Activated T-helper 2 cell treated with anti-CD3 and anti-CD28 coated beads, Interferon-gamma antibody, Interleukin-2, Interleukin-4, amounts not matched to agents 10 μg/mL and 5 μg/mL and 100 μg/mL, durations not matched to agents 14 hours and 24 hours and 36 hours (primary cell): ENCODE results near the gene CAVIN4. TPM values are rescaled to one million over a fixed set of nuclear protein-coding genes. Genes with fewer than 3 reads are reported as not detected.

ENCODE experiments used
- DNase-seq: peaks from one replicate; pipeline ENCODE4 v3.0.0; 2021; ENCODE audit warnings: low spot score
- H3K27ac Mint-ChIP-seq: one replicate; pipeline ENCODE4 v1.8.0; 2021; ENCODE audit warnings: mixed read lengths
- H3K27me3 Mint-ChIP-seq: one replicate; pipeline ENCODE4 v1.8.0; 2021; ENCODE audit warnings: low read depth, mixed read lengths
- H3K36me3 Mint-ChIP-seq: one replicate; pipeline ENCODE4 v1.8.0; 2021; ENCODE audit warnings: low read depth, mixed read lengths
- H3K4me1 Mint-ChIP-seq: one replicate; pipeline ENCODE4 v1.8.0; 2021; ENCODE audit warnings: low read depth, mixed read lengths
- H3K4me3 Mint-ChIP-seq: one replicate; pipeline ENCODE4 v1.8.0; 2021; ENCODE audit warnings: low read depth, mild to moderate bottlenecking, moderate library complexity, mixed read lengths
- H3K9me3 Mint-ChIP-seq: one replicate; pipeline ENCODE4 v1.8.0; 2021; ENCODE audit warnings: mixed read lengths
- intact Hi-C: fragments of 100-400 bp; cut with micrococcal nuclease; formaldehyde crosslinking; loops from one replicate; pipeline ENCODE4 v1.15.1; 2023
- total RNA-seq: library from RNA; stranded (reverse); gene quantifications from 2 replicates; pipeline ENCODE4 v1.2.3, GENCODE V29; 2022

The CAVIN4 gene
- total RNA-seq, 1 donor from 2014 or later = 0.23 TPM

DNA sequence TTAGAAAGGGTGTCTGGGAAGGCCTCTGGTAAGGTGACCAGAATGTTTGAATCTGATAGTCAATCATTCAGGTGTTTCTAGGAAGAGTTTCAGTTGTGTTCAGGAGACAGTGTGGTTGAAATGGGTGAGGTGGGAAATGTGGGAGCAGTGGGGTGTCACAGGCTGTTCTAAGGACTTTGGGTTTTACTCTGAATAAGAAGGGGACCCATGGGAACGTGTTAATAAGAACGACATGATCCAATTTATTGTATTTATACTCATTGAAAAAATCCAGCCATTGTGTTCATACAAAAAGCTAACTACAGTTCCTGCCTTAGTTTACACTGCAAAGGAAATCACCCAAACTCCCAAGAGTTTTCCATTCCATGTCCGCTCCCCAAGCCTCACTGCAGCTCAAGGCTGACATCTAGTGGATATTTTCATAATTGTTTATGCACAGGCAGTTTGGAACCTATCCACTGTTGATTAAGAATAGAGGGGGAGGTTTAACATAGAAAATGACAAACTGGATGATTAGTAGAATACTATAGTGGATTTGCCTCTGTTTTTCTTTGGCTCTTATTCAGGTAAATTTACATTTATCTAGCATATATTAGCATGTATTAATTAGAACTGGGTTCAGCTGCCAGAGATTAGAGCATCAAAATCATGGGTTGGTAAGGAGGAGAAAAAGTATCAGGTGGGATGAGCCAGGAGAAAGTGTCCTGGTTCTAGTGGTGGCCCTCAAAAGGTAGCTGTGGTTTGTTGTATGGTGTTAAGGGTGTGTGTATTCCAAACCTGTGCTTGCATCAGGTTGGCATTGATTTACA is 17.7 kb downstream of the CAVIN4 start:
- Mint-ChIP-seq H3K27me3 (peaks cover 18% of the 10 kb centered on the region), H3K4me3 (no peak overlapping the region), H3K4me1 (peaks cover 15% of the 10 kb centered on the region), H3K27ac (no peak overlapping the region), H3K36me3 (no peaks in the 10 kb centered on the region), H3K9me3 (no peaks in the 10 kb centered on the region)
- intact Hi-C loops = loop anchor here (1.0 to 5.0 kb wide), 3 partner anchors 91 to 567 kb away; partner anchors contain the start of gene MSANTD3
- no peak for DNase-seq

DNA sequence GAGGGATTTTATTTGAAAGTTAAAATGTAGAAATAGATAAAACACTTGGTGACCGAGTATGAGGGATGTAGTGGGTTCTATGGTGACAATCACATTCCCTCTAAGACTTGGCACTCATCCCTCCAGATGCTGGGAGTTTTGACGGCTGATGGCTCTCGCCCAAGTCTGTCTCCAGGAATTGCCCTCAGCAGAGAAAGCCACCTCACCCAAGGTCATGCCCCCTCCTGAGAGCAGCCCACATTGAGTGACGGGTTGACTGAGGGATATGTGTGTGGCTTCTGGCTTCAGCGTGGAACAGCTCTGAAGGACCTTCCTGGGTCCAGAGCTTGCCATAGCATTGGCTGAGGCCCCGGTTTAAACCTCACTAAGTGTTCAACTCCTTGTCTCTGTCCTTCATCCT is 19.4 kb downstream of the CAVIN4 start:
- no peak overlapping the region for H3K27ac Mint-ChIP-seq
- intact Hi-C loops = loop anchor here (5.0 kb wide), 1 partner anchor 170 kb away; the partner anchor contains the start of gene MSANTD3
- DNase-seq = no peak
- H3K4me1 Mint-ChIP-seq = peaks cover 17% of the 10 kb centered on the region
- no peaks in the 10 kb centered on the region for H3K36me3 Mint-ChIP-seq
- H3K4me3 Mint-ChIP-seq = no peak overlapping the region
- no peaks in the 10 kb centered on the region for H3K9me3 Mint-ChIP-seq
- peaks cover 18% of the 10 kb centered on the region for H3K27me3 Mint-ChIP-seq

- H3K36me3 Mint-ChIP-seq = no peaks in the 10 kb centered on the region
- no peak overlapping the region for H3K27ac Mint-ChIP-seq
- peak; percentile 69 for DNase-seq
- peaks cover 18% of the 10 kb centered on the region for H3K27me3 Mint-ChIP-seq
- intact Hi-C loops = loop anchor here (1.0 to 5.0 kb wide), 2 partner anchors 171 to 246 kb away; partner anchors contain the start of genes MSANTD3 and TEX10
- H3K4me3 Mint-ChIP-seq = peak overlapping the region; percentile 81
- no peaks in the 10 kb centered on the region for H3K9me3 Mint-ChIP-seq
- H3K4me1 Mint-ChIP-seq = peaks cover 17% of the 10 kb centered on the region
These were observed 20.8 kb downstream of the CAVIN4 start for GRCh38 chr9:100598641-100599145.

DNA sequence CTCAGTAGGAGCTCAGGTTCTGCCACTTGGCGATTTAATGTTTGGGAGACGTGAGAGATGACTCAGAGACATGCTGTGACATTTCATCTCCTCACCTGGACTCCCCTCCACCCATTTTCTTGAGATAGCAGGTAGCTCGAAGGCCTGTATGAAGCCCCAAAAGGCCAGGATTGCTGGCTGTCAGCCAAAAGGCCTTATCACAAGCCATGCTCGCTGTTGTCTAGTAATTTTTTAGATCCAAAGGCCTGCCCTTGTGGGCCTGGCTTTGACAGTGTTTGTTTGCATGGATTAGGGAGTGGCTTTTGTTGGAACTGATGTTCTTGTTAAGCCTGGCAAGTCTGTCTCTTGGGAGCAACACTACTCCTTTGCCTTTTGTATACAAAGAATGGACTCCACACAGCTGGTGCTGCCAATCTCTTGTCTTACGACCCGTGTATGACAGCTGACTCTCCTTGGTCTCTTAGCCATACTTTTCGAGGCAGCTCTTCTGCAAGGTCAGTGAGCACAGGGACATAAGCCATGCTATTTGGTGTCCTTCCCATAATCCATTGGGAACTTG is 22.7 kb downstream of the CAVIN4 start:
- intact Hi-C loops = loop anchor here (5.0 kb wide), 2 partner anchors 712 to 797 kb away; partner anchors contain the start of genes MRPL50 and ZNF189

GRCh38 chr9:100601216-100601615 is 23.3 kb downstream of the CAVIN4 start:
- Mint-ChIP-seq H3K4me3 (peak overlapping the region; percentile 32), H3K36me3 (no peaks in the 10 kb centered on the region), H3K9me3 (no peaks in the 10 kb centered on the region), H3K27me3 (peaks cover 14% of the 10 kb centered on the region), H3K27ac (no peak overlapping the region), H3K4me1 (peaks cover 15% of the 10 kb centered on the region)
- intact Hi-C loops = loop anchor here (5.0 kb wide), 2 partner anchors 711 to 796 kb away; partner anchors contain the start of genes MRPL50 and ZNF189
- peak; percentile 25 for DNase-seq

More for the DNA sequence above, 22.7 kb downstream of the CAVIN4 start:
- Mint-ChIP-seq H3K4me3 (no peak overlapping the region), H3K9me3 (no peaks in the 10 kb centered on the region), H3K27ac (no peak overlapping the region), H3K4me1 (peaks cover 16% of the 10 kb centered on the region), H3K27me3 (peaks cover 18% of the 10 kb centered on the region), H3K36me3 (no peaks in the 10 kb centered on the region)
- DNase-seq = no peak

GRCh38 chr9:100602342-100602801 is 24.5 kb downstream of the CAVIN4 start:
- Mint-ChIP-seq H3K9me3 (no peaks in the 10 kb centered on the region), H3K4me3 (no peak overlapping the region), H3K27me3 (peaks cover 8% of the 10 kb centered on the region), H3K27ac (no peak overlapping the region), H3K36me3 (no peaks in the 10 kb centered on the region), H3K4me1 (peaks cover 15% of the 10 kb centered on the region)
- intact Hi-C loops = loop anchor here (5.0 kb wide), 2 partner anchors 710 to 795 kb away; partner anchors contain the start of genes MRPL50 and ZNF189
- no peak for DNase-seq

GRCh38 chr9:100605405-100605804 is 27.5 kb downstream of the CAVIN4 start:
- Mint-ChIP-seq H3K4me3 (no peak overlapping the region), H3K9me3 (no peaks in the 10 kb centered on the region), H3K4me1 (peaks cover 2% of the 10 kb centered on the region), H3K27me3 (no peaks in the 10 kb centered on the region), H3K27ac (no peak overlapping the region), H3K36me3 (no peaks in the 10 kb centered on the region)
- intact Hi-C loops = no loop called here
- no peak for DNase-seq

DNA sequence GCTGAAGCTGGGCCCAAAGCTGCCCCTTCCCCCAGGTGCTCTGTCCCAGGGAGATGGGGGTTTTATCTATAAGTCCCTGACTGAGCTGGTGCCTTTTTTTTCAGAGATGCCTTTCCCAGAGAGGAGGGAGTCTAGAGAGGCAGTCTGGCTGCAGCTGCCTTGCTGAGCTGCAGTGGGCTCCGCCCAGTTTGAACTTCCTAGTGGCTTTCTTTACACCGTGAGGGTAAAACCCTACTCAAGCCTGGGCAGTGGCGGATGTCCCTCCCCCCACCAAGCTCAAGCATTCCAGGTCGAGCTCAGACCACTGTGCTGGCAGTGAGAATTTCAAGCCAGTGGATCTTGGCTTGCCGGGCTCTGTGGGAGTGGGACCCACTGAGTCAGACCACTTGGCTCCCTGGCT is 41.3 kb downstream of the CAVIN4 start:
- intact Hi-C loops = no loop called here
- peaks cover 18% of the 10 kb centered on the region for H3K9me3 Mint-ChIP-seq
- no peak overlapping the region for H3K4me3 Mint-ChIP-seq
- no peak overlapping the region for H3K27ac Mint-ChIP-seq
- DNase-seq = no peak
- H3K27me3 Mint-ChIP-seq = no peaks in the 10 kb centered on the region
- H3K4me1 Mint-ChIP-seq = no peaks in the 10 kb centered on the region
- no peaks in the 10 kb centered on the region for H3K36me3 Mint-ChIP-seq

DNA sequence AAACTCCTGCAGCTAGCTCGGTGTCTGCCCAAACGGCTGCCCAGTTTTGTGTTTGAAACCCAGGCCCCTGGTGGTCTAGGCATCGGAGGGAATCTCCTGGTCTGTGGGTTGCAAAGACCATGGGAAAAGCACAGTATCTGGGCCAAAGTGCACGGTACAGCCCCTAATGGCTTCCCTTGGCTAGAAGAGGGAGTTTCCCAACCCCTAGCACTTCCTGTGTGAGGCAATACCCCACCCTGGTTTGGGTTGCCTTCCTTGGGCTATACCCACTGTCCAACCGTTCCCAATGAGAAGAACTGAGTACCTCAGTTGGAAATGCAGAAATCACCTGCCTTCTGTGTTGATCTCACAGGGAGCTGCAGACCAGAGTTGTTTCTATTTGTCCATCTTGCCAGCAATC is 41.8 kb downstream of the CAVIN4 start:
- intact Hi-C loops = no loop called here
- Mint-ChIP-seq H3K27ac (no peak overlapping the region), H3K4me1 (no peaks in the 10 kb centered on the region), H3K4me3 (no peak overlapping the region), H3K27me3 (no peaks in the 10 kb centered on the region), H3K36me3 (no peaks in the 10 kb centered on the region), H3K9me3 (peaks cover 18% of the 10 kb centered on the region)
- no peak for DNase-seq

DNA sequence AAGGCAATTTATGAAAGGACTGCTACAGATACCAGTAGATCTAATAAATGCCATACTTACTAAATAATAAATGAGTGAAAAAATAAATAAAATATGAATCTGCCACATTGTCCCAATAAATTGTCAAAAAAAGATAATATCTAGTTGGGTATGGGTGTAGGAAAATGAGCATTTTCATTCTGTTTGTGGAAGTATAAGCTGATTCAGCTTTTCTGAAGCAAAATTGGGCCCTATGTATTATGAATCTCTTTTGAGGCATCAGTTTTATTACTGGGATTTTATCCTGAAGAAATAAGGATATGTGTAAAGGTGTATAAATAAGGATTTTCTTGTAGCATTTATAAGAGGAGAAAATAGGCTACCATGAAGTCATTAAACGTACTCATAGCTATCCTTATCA is 46.1 kb downstream of the CAVIN4 start:
- Mint-ChIP-seq H3K9me3 (peaks cover 5% of the 10 kb centered on the region), H3K4me1 (no peaks in the 10 kb centered on the region), H3K36me3 (no peaks in the 10 kb centered on the region), H3K4me3 (no peak overlapping the region), H3K27ac (no peak overlapping the region), H3K27me3 (no peaks in the 10 kb centered on the region)
- intact Hi-C loops = no loop called here
- DNase-seq = no peak

DNA sequence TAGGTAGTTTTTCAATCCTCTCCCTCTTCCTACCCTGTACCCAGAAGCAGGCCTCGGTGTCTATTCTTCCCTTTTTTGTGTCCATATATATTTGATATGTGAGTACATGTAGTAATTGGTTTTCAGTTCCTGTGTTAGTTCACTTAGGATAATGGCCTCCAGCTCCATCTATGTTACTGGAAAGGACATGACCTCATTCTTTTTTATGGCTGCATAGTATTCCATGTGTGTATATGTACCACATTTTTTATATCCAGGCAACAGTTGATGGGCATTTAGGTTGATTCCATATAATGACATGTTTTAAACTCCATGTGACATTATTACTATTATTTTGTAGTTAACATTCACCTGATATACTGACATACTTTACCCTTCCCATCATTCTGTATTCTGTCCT is 49.1 kb downstream of the CAVIN4 start:
- Mint-ChIP-seq H3K27me3 (no peaks in the 10 kb centered on the region), H3K36me3 (no peaks in the 10 kb centered on the region)
- intact Hi-C loops = no loop called here

DNA sequence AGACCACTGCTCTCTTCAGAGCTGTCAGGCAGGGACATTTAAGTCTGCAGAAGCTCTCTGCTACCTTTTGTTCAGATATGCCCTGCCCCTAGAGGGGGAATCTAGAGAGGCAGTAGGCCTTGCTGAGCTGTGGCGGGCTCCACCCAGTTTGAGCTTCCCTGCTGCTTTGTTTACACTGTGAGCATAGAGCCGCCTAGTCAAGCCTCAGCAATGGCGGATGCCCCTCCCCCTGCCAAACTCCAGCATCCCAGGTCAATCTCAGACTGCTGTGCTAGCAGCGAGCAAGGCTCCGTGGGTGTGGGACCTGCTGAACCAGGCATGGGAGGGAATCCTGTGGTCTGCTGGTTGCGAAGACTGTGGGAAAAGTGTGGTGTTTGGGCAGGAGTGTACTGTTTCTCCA is 59.9 kb downstream of the CAVIN4 start:
- no peaks in the 10 kb centered on the region for H3K27me3 Mint-ChIP-seq
- H3K9me3 Mint-ChIP-seq = peaks cover 5% of the 10 kb centered on the region

More for the DNA sequence above, 49.1 kb downstream of the CAVIN4 start:
- Mint-ChIP-seq H3K4me1 (no peaks in the 10 kb centered on the region), H3K9me3 (peaks cover 5% of the 10 kb centered on the region), H3K4me3 (no peak overlapping the region), H3K27ac (no peak overlapping the region)
- DNase-seq = no peak

More for the DNA sequence above, 59.9 kb downstream of the CAVIN4 start:
- Mint-ChIP-seq H3K36me3 (no peaks in the 10 kb centered on the region), H3K27ac (no peak overlapping the region), H3K4me1 (no peaks in the 10 kb centered on the region), H3K4me3 (no peak overlapping the region)
- no peak for DNase-seq
- intact Hi-C loops = no loop called here
